ENCODE results near the gene DIAPH3.

The DIAPH3 gene

DNA sequence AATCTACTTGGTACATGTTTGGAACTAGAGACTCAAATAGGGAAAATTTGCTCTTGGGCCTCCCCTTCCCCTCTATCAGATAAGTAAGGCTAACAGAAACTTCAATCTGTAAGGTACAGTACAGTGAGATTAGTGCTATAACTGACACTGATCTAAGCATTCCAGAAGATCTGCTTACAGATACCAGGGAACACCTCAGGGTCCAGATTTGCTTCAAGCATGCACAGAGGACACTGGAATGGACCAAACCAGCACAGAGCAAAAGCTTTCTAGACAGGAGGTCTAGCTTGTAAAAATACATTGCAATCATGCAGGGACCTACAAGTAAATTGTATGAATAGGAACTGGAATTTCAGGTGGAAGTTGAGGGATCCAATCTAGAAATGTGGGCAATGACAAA, 16.4 kb downstream of the DIAPH3 start:
- DNase-seq (ENCODE audit: low read depth in 1 of 2, low spot score in 1 of 2): no peak
- TF ChIP-seq JUND (IDR thresholded peaks at IDR 0.05; ENCODE audit: low read depth): no peak
- in situ Hi-C loops (cut with HindIII; ENCODE audit: low pct_unique_long_range_greater_than_20kb, low sequenced_read_pairs): no loop called here

DNA sequence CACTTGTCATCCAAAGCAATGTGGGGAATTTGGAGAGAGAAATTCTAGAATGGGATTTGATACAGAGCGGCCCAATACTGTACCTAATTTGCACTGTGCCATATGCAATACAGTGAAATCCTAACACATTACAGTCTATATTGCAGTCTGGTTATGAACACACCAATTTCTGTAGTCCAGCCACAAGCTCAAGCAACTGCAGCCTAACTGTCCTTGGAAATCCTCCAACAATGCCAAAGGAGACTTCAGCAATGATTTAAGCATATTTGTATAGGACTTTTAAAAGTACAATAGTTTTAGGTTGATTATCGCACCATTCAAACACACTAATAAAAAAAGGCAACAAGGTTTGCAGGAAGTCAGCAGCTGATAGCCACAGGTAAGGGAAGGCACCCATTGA, 17.3 kb downstream of the DIAPH3 start:
- in situ Hi-C loops (cut with HindIII; ENCODE audit: low pct_unique_long_range_greater_than_20kb, low sequenced_read_pairs): no loop called here
- no peak for TF ChIP-seq JUND (IDR thresholded peaks at IDR 0.05; ENCODE audit: low read depth)

DNA sequence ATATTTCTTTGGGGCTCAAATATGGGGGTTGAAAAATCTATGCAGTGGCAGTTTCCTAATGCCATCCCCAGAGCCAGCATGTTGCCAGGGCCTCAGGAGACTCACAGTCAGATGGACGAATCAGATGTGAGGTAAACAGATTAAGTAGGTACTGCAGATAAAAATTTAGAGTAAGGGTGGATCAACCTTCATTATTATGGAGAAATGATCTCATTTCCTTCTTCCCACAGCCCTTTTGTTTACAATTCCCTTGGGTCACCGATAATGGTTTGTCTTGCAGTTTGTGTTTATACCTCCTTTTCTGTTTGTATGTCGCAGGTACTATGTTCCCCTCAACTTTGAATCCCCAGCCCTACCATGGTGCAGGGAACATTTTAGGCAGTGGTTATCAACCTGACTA, 20.0 kb downstream of the DIAPH3 start:
- TF ChIP-seq JUND (IDR thresholded peaks at IDR 0.05; ENCODE audit: low read depth): no peak
- DNase-seq (ENCODE audit: low read depth in 1 of 2, low spot score in 1 of 2): no peak
- in situ Hi-C loops (cut with HindIII; ENCODE audit: low pct_unique_long_range_greater_than_20kb, low sequenced_read_pairs): no loop called here

More for the DNA sequence above, 17.3 kb downstream of the DIAPH3 start:
- no peak for DNase-seq (ENCODE audit: low read depth in 1 of 2, low spot score in 1 of 2)

GRCh38 chr13:60139272-60139671, 24.5 kb downstream of the DIAPH3 start:
- no peak for DNase-seq (ENCODE audit: low read depth in 1 of 2, low spot score in 1 of 2)
- TF ChIP-seq JUND (IDR thresholded peaks at IDR 0.05; ENCODE audit: low read depth): no peak
- in situ Hi-C loops (cut with HindIII; ENCODE audit: low pct_unique_long_range_greater_than_20kb, low sequenced_read_pairs): no loop called here

DNA sequence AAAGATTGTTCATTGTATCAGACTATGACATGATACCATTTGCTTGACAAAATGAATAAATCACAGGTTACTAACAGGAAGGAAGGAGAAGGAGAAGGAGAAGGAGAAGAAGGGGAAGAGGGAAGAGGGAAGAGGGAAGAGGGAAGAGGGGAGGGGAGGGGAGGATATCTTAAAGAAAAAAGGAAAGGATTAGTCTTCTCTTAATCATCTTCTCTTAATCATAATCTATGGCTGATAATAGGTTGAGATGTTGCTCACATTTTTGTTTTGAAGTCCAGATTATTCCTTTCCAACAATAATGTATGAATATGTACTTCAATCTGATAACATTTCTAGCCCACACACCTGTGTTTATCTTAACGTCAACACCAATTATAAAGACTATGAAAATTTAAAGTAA, 25.1 kb downstream of the DIAPH3 start:
- DNase-seq (ENCODE audit: low read depth in 1 of 2, low spot score in 1 of 2): no peak
- in situ Hi-C loops (cut with HindIII; ENCODE audit: low pct_unique_long_range_greater_than_20kb, low sequenced_read_pairs): no loop called here
- no peak for TF ChIP-seq JUND (IDR thresholded peaks at IDR 0.05; ENCODE audit: low read depth)

DNA sequence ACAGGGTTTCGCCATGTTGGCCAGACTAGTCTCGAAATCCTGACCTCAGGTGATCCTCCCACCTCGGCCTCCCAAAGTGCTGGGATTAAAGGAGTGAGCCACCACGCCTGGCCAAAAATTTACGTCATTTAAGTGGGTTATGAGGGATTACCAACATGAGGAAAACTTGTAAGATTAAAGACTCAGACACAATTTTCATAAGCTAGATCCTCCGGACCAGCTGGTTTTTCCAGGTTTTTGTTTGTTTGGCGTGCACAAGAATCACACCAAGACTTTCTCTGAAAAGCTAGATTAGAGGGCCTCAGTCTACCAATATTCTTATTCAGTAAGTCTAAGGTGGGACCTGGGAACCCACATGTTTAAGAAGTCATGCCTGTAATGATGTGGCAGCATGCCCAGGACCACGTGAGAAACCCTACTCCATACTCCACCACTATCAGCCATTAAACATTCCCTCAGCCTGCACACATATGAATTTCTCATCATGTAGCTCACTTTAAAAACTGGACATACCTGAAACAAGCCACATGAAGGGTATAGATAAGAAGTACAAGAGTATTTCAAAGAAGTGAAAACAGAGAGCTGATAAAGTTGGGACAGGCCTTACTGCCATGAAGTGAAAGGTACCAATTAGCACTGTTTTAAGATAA, 25.7 kb downstream of the DIAPH3 start:
- DNase-seq (ENCODE audit: low read depth in 1 of 2, low spot score in 1 of 2): peak in 1 of 2 experiments; percentile 58
- TF ChIP-seq JUND (IDR thresholded peaks at IDR 0.05; ENCODE audit: low read depth): no peak
- in situ Hi-C loops (cut with HindIII; ENCODE audit: low pct_unique_long_range_greater_than_20kb, low sequenced_read_pairs): no loop called here

- no peak for DNase-seq (ENCODE audit: low read depth in 1 of 2, low spot score in 1 of 2)
- no peak for TF ChIP-seq JUND (IDR thresholded peaks at IDR 0.05; ENCODE audit: low read depth)
- in situ Hi-C loops (cut with HindIII; ENCODE audit: low pct_unique_long_range_greater_than_20kb, low sequenced_read_pairs): no loop called here
Measured at GRCh38 chr13:60135344-60135743, 28.4 kb downstream of the DIAPH3 start.

GRCh38 chr13:60134376-60134775, 29.4 kb downstream of the DIAPH3 start:
- peak in 1 of 2 experiments; percentile 46 for DNase-seq (ENCODE audit: low read depth in 1 of 2, low spot score in 1 of 2)
- in situ Hi-C loops (cut with HindIII; ENCODE audit: low pct_unique_long_range_greater_than_20kb, low sequenced_read_pairs): no loop called here

DNA sequence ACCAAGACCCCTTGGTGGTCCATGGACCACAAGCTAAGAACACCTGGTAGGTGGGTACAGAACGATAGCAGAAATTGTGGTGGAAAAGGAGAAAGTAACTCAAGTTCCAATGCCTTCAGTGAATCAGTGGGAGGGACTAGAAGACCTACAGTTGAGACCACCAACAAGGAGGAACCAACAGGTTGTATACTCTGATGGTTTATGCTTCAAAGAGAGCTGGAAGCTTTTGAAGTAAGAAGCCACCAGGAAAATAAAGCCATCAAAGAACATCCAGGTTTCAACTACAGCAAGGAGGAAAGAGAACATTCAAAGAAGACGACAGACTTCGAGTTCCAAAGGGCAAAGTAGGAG, 42.4 kb downstream of the DIAPH3 start:
- DNase-seq (ENCODE audit: low read depth in 1 of 2, low spot score in 1 of 2): no peak
- TF ChIP-seq JUND (IDR thresholded peaks at IDR 0.05; ENCODE audit: low read depth): no peak
- in situ Hi-C loops (cut with HindIII; ENCODE audit: low pct_unique_long_range_greater_than_20kb, low sequenced_read_pairs): no loop called here

More at GRCh38 chr13:60134376-60134775, 29.4 kb downstream of the DIAPH3 start:
- no peak for TF ChIP-seq JUND (IDR thresholded peaks at IDR 0.05; ENCODE audit: low read depth)

DNA sequence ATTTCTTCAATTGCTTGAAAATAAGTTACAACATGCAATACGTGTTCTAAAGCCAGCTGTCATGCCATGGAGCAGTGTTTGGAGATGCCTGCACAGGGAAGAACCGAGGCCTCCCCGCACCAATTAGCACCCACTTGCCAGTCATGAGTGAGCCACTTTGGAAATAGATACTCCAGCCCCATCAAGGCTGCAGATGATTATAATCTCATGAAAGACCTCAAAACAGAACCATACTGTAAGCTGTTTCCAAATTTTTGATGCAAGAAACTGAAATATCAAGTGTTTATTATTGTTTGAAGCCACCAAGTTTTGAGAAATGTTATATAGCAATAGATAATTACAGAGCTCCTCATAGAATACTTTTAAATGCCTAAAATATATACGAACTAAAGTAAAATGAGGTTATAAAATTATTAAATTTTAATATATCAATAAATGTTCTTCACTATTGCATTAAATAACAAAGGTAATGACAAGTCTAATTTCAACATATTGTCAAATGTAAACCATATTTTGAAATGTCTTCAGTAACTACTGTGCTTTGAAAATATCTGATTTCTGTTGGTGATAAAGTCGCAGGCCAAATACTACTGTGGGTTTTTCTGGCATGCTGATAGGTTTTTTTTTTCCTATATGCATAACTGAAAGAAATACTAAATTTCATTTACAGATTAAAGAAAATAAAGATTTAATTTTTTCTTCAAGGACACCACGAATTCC, 43.0 kb downstream of the DIAPH3 start:
- TF ChIP-seq JUND (IDR thresholded peaks at IDR 0.05; ENCODE audit: low read depth): no peak
- in situ Hi-C loops (cut with HindIII; ENCODE audit: low pct_unique_long_range_greater_than_20kb, low sequenced_read_pairs): no loop called here
- no peak for DNase-seq (ENCODE audit: low read depth in 1 of 2, low spot score in 1 of 2)

- in situ Hi-C loops (cut with HindIII; ENCODE audit: low pct_unique_long_range_greater_than_20kb, low sequenced_read_pairs): no loop called here
- TF ChIP-seq JUND (IDR thresholded peaks at IDR 0.05; ENCODE audit: low read depth): no peak
- no peak for DNase-seq (ENCODE audit: low read depth in 1 of 2, low spot score in 1 of 2)
Measured at GRCh38 chr13:60118696-60119400, 44.9 kb downstream of the DIAPH3 start.

GRCh38 chr13:60114499-60115028, 49.2 kb downstream of the DIAPH3 start:
- DNase-seq (ENCODE audit: low read depth in 1 of 2, low spot score in 1 of 2): no peak
- no peak for TF ChIP-seq JUND (IDR thresholded peaks at IDR 0.05; ENCODE audit: low read depth)
- in situ Hi-C loops (cut with HindIII; ENCODE audit: low pct_unique_long_range_greater_than_20kb, low sequenced_read_pairs): no loop called here

DNA sequence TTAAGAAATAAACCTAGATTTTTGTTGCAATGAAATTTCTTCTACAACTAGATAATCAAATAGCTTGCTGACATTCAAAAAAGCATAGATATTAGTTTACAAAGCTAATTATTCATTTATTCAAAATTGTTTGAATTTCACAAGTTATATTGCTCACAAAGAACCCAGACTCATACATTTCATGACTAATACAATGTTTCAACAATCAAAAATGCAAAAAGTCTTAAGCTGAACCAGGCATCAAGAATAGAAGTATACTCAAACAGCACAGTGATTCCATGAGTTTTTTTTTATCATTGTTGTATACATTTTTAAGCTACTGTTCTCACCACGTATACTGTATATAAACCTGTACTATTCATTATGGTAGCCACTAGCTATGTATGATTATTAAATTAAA, 51.0 kb downstream of the DIAPH3 start:
- TF ChIP-seq JUND (IDR thresholded peaks at IDR 0.05; ENCODE audit: low read depth): no peak
- no peak for DNase-seq (ENCODE audit: low read depth in 1 of 2, low spot score in 1 of 2)
- in situ Hi-C loops (cut with HindIII; ENCODE audit: low pct_unique_long_range_greater_than_20kb, low sequenced_read_pairs): no loop called here

Measured in T47D (cell line).